ENCODE results near the gene IFNGR1.

DNA sequence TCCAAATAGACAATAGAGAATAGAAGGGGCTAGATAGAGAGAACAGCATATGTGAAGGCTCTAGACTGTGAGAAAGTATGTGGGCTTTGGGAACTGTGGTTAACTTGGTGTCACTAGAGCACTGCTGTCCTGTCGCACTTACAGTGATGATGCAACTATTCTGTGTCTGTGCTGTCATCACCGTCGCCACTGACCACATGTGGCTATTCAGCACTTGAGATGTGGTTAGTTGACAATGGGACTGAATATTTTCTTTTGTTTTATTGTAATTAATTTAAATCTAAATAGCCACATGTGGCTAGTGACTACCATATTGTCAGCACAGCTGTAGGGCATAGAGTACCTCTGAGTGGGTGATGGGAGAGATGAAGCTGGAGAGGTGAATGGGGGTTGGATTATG is 39.0 kb upstream of the IFNGR1 start:
- TF ChIP-seq ZNF114 (CRISPR knock-in tag; IDR thresholded peaks at IDR 0.05) (no peak), EZH2 (IDR thresholded peaks at IDR 0.05; ENCODE audit: low read depth, unreplicated experiment) (no peak), EZH2phosphoT487 (IDR thresholded peaks at IDR 0.05; ENCODE audit: unreplicated experiment) (no peak), POLR2AphosphoS5 (IDR thresholded peaks at IDR 0.05; ENCODE audit: low read depth) (no peak), STAT1 (IDR thresholded peaks at IDR 0.05; ENCODE audit: unreplicated experiment) (no peak), JUNB (IDR thresholded peaks at IDR 0.05; ENCODE audit: unreplicated experiment) (no peak), CREB1 (CRISPR knock-in tag; IDR thresholded peaks at IDR 0.05; ENCODE audit: low read depth) (no peak), ZNF331 (CRISPR knock-in tag; IDR thresholded peaks at IDR 0.05; ENCODE audit: low read depth) (no peak)
- TF ChIP-seq, protein P1, sequence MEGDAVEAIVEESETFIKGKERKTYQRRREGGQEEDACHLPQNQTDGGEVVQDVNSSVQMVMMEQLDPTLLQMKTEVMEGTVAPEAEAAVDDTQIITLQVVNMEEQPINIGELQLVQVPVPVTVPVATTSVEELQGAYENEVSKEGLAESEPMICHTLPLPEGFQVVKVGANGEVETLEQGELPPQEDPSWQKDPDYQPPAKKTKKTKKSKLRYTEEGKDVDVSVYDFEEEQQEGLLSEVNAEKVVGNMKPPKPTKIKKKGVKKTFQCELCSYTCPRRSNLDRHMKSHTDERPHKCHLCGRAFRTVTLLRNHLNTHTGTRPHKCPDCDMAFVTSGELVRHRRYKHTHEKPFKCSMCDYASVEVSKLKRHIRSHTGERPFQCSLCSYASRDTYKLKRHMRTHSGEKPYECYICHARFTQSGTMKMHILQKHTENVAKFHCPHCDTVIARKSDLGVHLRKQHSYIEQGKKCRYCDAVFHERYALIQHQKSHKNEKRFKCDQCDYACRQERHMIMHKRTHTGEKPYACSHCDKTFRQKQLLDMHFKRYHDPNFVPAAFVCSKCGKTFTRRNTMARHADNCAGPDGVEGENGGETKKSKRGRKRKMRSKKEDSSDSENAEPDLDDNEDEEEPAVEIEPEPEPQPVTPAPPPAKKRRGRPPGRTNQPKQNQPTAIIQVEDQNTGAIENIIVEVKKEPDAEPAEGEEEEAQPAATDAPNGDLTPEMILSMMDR (conservative IDR thresholded peaks at IDR 0.05; ENCODE audit: low read depth in 2 of 2) = no peak
- TF ChIP-seq, protein P2, sequence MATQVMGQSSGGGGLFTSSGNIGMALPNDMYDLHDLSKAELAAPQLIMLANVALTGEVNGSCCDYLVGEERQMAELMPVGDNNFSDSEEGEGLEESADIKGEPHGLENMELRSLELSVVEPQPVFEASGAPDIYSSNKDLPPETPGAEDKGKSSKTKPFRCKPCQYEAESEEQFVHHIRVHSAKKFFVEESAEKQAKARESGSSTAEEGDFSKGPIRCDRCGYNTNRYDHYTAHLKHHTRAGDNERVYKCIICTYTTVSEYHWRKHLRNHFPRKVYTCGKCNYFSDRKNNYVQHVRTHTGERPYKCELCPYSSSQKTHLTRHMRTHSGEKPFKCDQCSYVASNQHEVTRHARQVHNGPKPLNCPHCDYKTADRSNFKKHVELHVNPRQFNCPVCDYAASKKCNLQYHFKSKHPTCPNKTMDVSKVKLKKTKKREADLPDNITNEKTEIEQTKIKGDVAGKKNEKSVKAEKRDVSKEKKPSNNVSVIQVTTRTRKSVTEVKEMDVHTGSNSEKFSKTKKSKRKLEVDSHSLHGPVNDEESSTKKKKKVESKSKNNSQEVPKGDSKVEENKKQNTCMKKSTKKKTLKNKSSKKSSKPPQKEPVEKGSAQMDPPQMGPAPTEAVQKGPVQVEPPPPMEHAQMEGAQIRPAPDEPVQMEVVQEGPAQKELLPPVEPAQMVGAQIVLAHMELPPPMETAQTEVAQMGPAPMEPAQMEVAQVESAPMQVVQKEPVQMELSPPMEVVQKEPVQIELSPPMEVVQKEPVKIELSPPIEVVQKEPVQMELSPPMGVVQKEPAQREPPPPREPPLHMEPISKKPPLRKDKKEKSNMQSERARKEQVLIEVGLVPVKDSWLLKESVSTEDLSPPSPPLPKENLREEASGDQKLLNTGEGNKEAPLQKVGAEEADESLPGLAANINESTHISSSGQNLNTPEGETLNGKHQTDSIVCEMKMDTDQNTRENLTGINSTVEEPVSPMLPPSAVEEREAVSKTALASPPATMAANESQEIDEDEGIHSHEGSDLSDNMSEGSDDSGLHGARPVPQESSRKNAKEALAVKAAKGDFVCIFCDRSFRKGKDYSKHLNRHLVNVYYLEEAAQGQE (IDR thresholded peaks at IDR 0.05; ENCODE audit: unreplicated experiment) = no peak
- TF ChIP-seq, protein P3, sequence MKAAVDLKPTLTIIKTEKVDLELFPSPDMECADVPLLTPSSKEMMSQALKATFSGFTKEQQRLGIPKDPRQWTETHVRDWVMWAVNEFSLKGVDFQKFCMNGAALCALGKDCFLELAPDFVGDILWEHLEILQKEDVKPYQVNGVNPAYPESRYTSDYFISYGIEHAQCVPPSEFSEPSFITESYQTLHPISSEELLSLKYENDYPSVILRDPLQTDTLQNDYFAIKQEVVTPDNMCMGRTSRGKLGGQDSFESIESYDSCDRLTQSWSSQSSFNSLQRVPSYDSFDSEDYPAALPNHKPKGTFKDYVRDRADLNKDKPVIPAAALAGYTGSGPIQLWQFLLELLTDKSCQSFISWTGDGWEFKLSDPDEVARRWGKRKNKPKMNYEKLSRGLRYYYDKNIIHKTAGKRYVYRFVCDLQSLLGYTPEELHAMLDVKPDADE (IDR thresholded peaks at IDR 0.05) = no peak
